Fibroblast of the aortic adventitia (primary cell): Measurements from ENCODE around the gene RNF44. TPM values are rescaled to one million over a fixed set of nuclear protein-coding genes. Genes with fewer than 3 reads are reported as not detected.

Experiments used
- DNase-seq: peaks from one replicate; pipeline ENCODE4 v3.0.0-alpha.2; 2010; ENCODE audit warnings: low read depth
- H3K4me3 ChIP-seq: 2 replicates; pipeline ENCODE4 v1.5.1; 2011; ENCODE audit warnings: low read depth, mild to moderate bottlenecking, control low read depth, low read length, moderate library complexity
- small RNA-seq: library from RNA; depleted of rRNA; stranded (forward); fragments of <200 nt; gene quantifications from one replicate; pipeline ENCODE3, GENCODE V24; 2012
- total RNA-seq: library from RNA; depleted of rRNA; stranded (reverse); fragments of >200 nt; gene quantifications from 2 replicates; pipeline ENCODE4 v1.2.3, GENCODE V29; 2012; ENCODE audit warnings: low replicate concordance
- TF ChIP-seq, protein P1 (sequence below): IDR thresholded peaks from 2 replicates; pipeline ENCODE4 v1.5.1; 2011; ENCODE audit warnings: mild to moderate bottlenecking, low read length, control low read depth, inconsistent platforms; ENCODE audit not compliant: insufficient read depth

RNF44 gene
- total RNA-seq, 1 donor, result 4.8 TPM

DNA sequence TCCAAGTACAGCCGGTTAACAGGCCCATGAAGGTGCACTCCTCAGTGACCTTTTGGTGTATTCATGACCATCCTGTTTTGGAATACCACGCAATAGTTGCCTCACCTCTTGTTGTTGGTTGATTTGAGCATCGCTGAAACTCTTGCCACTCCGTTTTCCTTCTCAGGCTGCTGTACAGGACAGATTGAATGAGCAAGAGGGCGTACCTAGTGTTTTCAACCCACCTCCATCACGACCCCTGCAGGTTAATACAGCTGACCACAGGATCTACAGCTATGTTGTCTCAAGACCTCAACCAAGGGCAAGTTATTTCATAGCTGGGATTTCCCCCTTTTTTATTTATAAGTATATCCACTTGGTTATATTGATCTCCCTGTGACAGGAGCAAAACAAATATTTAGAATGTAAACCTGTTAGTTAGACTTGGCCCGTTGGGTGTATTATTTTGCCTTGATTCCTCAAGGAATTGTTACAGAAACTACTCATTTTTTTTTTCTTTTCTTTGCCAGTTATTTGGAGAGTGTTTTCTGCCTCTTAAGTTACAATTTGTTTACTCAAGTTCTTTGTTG lies 50.9 kb downstream of the RNF44 start:
- no peak overlapping the region for H3K4me3 ChIP-seq
- TF ChIP-seq, protein P1, sequence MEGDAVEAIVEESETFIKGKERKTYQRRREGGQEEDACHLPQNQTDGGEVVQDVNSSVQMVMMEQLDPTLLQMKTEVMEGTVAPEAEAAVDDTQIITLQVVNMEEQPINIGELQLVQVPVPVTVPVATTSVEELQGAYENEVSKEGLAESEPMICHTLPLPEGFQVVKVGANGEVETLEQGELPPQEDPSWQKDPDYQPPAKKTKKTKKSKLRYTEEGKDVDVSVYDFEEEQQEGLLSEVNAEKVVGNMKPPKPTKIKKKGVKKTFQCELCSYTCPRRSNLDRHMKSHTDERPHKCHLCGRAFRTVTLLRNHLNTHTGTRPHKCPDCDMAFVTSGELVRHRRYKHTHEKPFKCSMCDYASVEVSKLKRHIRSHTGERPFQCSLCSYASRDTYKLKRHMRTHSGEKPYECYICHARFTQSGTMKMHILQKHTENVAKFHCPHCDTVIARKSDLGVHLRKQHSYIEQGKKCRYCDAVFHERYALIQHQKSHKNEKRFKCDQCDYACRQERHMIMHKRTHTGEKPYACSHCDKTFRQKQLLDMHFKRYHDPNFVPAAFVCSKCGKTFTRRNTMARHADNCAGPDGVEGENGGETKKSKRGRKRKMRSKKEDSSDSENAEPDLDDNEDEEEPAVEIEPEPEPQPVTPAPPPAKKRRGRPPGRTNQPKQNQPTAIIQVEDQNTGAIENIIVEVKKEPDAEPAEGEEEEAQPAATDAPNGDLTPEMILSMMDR, result no peak
- no peak for DNase-seq

DNA sequence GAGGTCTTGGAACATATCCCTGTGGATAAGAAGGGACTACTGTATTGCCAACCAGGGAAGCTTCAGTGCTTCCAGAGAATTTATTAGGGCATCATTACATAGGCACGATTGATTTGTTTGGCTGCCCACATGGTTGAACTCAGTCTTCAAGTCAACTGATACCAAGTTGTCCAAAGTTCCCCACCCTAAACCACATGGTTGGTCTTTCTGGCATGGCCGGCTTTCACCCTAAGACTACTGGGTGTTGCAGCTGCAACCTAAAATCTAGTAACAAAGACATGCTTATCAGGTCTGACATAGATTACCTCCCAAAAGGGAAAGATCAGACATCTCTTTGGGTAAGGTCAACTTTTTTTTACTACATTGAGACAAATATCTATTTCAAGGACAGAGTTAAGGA lies 52.0 kb downstream of the RNF44 start:
- TF ChIP-seq, protein P1, result no peak
- no peak for DNase-seq
- H3K4me3 ChIP-seq, result no peak overlapping the region

DNA sequence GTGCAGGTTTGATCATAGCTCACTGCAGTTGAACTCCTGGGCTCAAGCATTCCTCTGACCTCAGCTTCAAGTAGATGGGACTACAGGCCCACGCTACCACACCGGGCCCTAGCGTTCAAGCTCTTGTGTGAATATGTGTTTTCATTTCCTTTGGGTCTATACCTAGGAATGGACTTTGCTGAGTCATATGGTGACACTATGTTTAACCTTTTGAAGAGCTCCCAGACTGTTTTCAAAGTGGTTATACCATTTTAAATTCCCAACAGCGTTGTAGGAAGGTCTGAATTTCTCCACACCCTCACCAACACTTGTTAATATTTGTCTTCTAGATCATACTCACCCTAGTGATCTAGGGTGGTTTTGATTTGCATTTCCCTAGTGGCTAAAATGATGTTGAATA lies 55.5 kb downstream of the RNF44 start:
- TF ChIP-seq, protein P1, result no peak
- DNase-seq, result no peak

More for the DNA sequence above, 55.5 kb downstream of the RNF44 start:
- H3K4me3 ChIP-seq, result no peak overlapping the region

Small RNA genes within 50 kb of the gene (small RNA-seq; reads per million reads assigned to genes)
- gene RF00019 (not detected), gene RN7SL684P (not detected)

Other genes with a start within 250 kb of the RNF44 start
- gene KIAA1191, start 175.6 kb downstream of the RNF44 start, total RNA-seq, result 33.7 and 81.8 TPM in 2 replicates
- gene ARL10, start 171.9 kb downstream of the RNF44 start, total RNA-seq, result 9.3 and 19.9 TPM in 2 replicates
- gene NOP16, start 148.8 kb downstream of the RNF44 start, total RNA-seq, result 17.0 and 44.2 TPM in 2 replicates
- 23.2 and 51.9 TPM in 2 replicates for gene HIGD2A, start 148.7 kb downstream of the RNF44 start, total RNA-seq
- gene CLTB, start 120.9 kb downstream of the RNF44 start, total RNA-seq, result 49.3 and 76.5 TPM in 2 replicates
- gene FAF2, start 89.0 kb downstream of the RNF44 start, total RNA-seq, result 42.3 and 45.3 TPM in 2 replicates
- gene CDHR2, start 11.9 kb upstream of the RNF44 start, total RNA-seq, result not detected in 2 replicates
- 1.7 and 7.1 TPM in 2 replicates for gene GPRIN1, start 72.8 kb upstream of the RNF44 start, total RNA-seq
- not detected in 2 replicates for gene SNCB, start 93.1 kb upstream of the RNF44 start, total RNA-seq
- not detected in 2 replicates for gene EIF4E1B, start 93.3 kb upstream of the RNF44 start, total RNA-seq
- gene TSPAN17, start 110.1 kb upstream of the RNF44 start, total RNA-seq, result 19.3 and 29.0 TPM in 2 replicates